Erythroblast (primary cell): Measurements from ENCODE around the gene NCOR2.
"Not testable (repeated sequence)": the region's sequence is repeated elsewhere in the genome, so short reads cannot be mapped to it uniquely, and the experiment has no call there.

Experiments
- DNase-seq, 2 experiments: peaks; one replicate each; lab custom pipeline; 2025; lab: John Stamatoyannopoulos, UW
- GATA1 ChIP-seq: IDR thresholded peaks from 2 replicates; pipeline ENCODE4 v1.6.1; 2011; ENCODE audit warnings: low read depth, mild to moderate bottlenecking, control low read depth, low read length, moderate library complexity
- POLR2A ChIP-seq: IDR thresholded peaks from 2 replicates; pipeline ENCODE4 v1.6.1; 2011; ENCODE audit warnings: mild to moderate bottlenecking, low read length

The NCOR2 gene

GRCh38 chr12:124592481-124593160, 25.2 kb upstream of the NCOR2 start:
- DNase-seq: no peak
- no peak for TF ChIP-seq POLR2A
- TF ChIP-seq GATA1: no peak

DNA sequence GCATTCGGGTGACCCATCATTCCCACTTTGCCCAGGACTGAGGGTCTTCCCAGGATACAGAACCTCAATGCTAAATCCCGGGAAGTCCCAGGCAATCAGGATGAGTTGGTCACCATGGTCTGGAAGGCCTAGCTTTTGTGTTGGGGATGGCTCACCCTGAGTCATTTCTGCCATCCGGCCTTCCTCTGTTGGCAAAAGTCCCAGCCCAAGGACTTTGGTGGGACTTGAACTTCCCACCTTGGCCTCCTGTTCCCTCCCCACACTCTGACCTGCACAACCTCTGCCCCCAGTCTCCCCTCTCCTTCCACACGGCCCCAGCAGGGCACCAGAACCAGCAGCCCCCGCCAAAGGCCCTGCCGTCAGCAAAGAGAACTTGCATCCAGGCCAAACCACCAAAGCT, 24.6 kb upstream of the NCOR2 start:
- DNase-seq: no peak
- TF ChIP-seq POLR2A (no peak), GATA1 (no peak)

GRCh38 chr12:124590447-124590846, 23.0 kb upstream of the NCOR2 start:
- no peak for DNase-seq
- no peak for TF ChIP-seq GATA1
- TF ChIP-seq POLR2A: no peak

DNA sequence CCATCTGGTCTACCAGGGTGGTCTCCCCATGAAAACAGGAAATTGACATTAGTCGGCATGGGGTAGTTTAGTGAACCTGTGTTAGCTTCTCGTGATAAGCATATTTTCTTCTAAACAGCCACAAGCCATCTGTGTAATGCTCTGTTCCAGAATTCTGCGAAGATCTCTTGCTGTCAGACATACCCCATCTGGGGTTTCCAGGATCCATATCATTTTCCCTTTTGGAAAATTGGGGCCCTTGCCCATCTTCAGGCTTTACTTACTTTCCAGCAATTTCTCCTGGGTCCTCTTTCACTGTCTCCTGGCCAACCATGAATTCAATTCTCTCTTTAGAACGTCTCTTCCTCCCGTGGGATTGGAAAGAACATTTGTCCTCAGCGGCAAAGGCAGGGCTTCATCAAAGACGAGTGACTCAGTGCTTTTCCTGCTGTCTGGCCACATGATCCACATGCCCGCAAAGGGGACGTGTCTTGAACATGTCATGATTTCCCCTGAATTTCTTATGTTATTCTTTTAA, 21.4 kb upstream of the NCOR2 start:
- TF ChIP-seq GATA1 (no peak), POLR2A (no peak)
- DNase-seq: peak in 1 of 2 experiments; percentile 9

DNA sequence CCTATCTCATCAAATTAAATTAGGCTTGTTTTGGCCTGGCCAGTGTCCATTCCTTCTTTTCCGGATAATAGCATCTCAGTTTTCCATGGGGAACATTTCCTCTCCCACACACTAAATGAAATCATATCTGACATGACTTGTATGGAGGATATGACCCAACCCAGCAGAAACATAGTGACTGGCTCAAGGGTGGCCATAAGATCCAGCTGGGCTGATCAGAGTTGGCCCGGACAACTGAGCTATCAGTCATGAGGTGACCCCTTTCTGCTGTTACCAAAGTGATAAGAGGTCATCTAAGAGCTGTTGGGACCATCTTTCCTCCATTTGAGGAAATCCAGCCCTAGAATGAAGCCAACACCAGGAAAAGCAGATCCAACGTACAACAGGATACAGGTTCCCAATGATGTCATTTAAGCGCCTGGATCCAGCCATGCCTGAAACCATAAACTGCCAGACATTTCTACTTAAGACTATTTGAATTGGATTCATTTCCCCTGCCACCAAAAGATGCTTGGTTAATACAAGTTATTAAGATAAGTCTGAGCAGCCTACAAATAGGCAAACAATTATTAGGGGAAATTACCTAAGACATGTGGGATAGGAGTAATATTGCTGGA, 20.7 kb upstream of the NCOR2 start:
- DNase-seq: no peak
- TF ChIP-seq POLR2A (no peak), GATA1 (no peak)

GRCh38 chr12:124586756-124587155, 19.3 kb upstream of the NCOR2 start:
- TF ChIP-seq POLR2A: no peak
- TF ChIP-seq GATA1: no peak
- no peak for DNase-seq

DNA sequence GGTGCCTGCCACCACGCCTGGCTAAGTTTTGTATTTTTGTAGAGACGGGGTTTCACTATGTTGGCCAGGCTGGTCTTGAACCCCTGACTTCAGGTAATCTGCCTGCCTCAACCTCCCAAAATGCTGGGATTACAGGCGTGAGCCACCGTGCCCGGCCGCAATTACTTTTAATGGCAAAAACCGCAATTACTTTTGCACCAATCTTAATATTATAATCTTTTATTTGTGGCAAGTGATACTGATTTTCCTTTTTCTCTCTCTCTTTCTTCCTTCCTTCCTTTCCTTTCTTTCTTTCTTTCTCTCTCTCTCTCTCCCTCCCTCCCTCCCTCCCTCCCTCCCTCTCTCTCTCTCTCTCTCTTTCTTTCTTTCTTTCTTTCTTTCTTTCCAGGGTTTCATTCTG, 17.1 kb upstream of the NCOR2 start:
- not testable (repeated sequence) for DNase-seq

DNA sequence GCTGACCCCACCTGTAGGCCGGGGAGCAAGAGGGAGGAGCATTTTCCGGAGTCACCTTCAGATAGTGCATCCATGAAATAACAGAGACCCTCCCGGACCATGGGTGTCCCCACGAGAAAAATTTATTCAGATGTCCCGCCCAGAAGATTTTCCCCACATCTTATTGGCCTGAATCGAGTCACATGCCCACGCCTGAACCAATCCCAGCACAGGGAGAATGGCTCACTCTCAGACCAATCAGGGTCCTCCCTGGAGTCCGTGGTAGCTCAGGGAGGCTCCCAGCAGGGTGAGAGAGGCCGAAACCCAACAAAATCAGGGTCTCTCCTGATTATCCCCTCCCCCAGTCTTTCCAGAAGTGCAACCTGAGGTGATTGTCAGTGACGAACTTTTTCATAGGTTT, 16.4 kb upstream of the NCOR2 start:
- TF ChIP-seq GATA1 (no peak), POLR2A (no peak)
- DNase-seq: peak; percentile 10 to 12

GRCh38 chr12:124582108-124582424, 14.7 kb upstream of the NCOR2 start:
- DNase-seq: no peak
- TF ChIP-seq GATA1 (no peak), POLR2A (no peak)

DNA sequence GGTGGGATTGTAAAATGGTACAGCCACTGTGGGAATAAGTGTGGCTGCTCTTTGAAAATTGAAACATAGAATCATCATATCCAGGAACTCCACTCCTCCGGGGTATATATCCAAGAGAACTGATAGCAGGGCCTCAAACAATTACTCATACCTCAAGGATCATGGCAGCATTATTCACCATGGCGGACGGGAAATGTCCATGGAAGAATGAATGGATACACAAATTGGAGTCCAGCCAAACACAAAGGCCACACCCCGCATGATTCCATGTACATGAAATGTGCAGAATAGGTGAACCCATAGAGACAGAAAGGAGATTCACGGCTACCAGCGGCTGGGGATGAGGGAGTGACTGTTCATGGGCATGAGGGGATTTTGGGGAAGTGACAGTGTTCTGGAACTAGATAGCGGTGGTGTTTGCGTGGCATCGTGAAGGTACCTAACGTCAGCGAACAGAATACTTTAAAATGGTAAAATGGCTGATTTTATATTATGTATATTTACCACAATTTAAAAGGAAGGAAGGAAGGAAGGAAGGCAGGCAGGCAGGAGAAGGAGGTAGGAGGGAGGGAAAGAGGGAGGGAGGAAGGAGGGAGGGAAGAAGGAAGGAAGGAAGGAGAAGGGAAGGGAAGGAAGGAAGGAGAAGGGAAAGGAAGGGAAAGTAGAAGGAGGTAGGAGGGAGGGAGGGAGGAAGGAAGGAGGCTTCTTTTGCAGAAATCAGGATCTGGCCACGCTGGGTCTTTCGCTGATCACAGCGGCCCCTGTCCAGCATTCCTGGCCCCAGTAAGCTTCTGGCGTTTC, 14.1 kb upstream of the NCOR2 start:
- TF ChIP-seq POLR2A (no peak), GATA1 (no peak)
- no peak for DNase-seq

- no peak for DNase-seq
- TF ChIP-seq POLR2A (no peak), GATA1 (no peak)
Observed at GRCh38 chr12:124579921-124580517, 12.6 kb upstream of the NCOR2 start.

- DNase-seq: no peak
- TF ChIP-seq GATA1 (no peak), POLR2A (no peak)
Observed at GRCh38 chr12:124578854-124579253, 11.4 kb upstream of the NCOR2 start.

DNA sequence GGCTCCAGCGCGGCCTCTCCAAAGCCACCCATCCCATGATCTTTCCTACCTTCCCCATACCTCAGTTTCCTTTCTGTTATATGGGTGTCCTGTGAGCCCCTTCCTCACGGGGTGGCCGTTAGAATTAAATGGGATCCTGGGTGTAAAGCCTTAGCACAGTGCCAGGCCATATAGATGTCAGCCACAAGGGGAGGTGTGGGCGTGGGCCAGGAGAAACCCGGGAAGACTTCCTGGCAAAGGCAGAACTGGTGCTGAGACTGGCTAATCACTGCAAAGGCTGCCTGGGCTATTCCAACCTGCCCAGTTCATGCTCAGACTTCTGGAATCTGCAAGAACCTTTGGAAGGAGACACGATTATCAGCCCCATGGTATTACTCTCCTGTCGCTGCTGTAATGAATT, 11.0 kb upstream of the NCOR2 start:
- DNase-seq: no peak
- TF ChIP-seq GATA1: no peak

DNA sequence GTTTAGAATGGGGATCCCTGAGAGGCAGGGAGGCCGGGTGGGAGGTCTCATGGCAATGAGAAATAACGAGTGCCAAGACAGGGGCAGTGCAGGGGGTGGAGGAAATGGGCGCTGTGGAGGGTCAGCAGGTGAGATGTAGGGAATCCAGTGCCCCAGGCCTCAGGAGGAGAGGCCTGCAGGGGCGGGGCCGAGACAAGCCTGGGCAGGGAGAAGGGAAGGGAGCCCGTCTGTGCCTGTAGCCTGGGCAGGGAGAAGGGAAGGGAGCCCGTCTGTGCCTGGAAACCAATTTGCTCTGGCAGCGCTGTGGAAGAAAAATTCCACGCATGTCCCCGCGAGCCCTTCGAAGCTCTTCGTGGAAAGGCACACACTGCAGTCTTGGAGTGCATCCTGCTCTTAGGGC, 10.6 kb upstream of the NCOR2 start:
- no peak for TF ChIP-seq POLR2A
- TF ChIP-seq GATA1: no peak
- DNase-seq: no peak
